GM23338 (cell line): ENCODE results near the gene WNT10A. TPM values are rescaled to one million over a fixed set of nuclear protein-coding genes. Genes with fewer than 3 reads are reported as not detected.

Experiments used
- ATAC-seq: fragments of 200-7000 bp; cut with Tn5 transposase; 3 replicates; pipeline ENCODE4 v1.9.1; 2020
- DNase-seq: peaks from one replicate; pipeline ENCODE4 v3.0.0-alpha.2; 2015; ENCODE audit warnings: low spot score
- H2AFZ ChIP-seq: fragments of 200-600 bp; sonication (generic); 2 replicates; pipeline ENCODE4 v1.8.0; 2016; ENCODE audit warnings: antibody characterized with exemption, mild to moderate bottlenecking, moderate library complexity
- H3F3A ChIP-seq: fragments of 200-600 bp; sonication (generic); replicated peaks from 2 replicates; pipeline ENCODE4 v1.8.0; 2017; ENCODE audit warnings: antibody characterized with exemption, mixed run types, low read depth
- H3K27ac ChIP-seq: fragments of 200-600 bp; sonication (generic); 2 replicates; pipeline ENCODE4 v1.6.1; 2016; ENCODE audit warnings: low read depth
- H3K27me3 ChIP-seq: fragments of 200-600 bp; sonication (generic); 2 replicates; pipeline ENCODE4 v1.8.0; 2016; ENCODE audit warnings: mild to moderate bottlenecking, mixed run types, moderate library complexity; ENCODE audit not compliant: insufficient read depth
- H3K36me3 ChIP-seq: fragments of 200-600 bp; sonication (generic); 2 replicates; pipeline ENCODE4 v1.8.0; 2016; ENCODE audit warnings: mild to moderate bottlenecking; ENCODE audit not compliant: insufficient read depth
- H3K4me1 ChIP-seq: fragments of 200-600 bp; sonication (generic); 2 replicates; pipeline ENCODE4 v1.8.0; 2016; ENCODE audit warnings: mild to moderate bottlenecking, moderate library complexity; ENCODE audit not compliant: insufficient read depth
- H3K4me2 ChIP-seq: fragments of 200-600 bp; sonication (generic); 2 replicates; pipeline ENCODE4 v1.7.1; 2017; ENCODE audit warnings: mixed run types
- H3K4me3 ChIP-seq: fragments of 200-600 bp; sonication (generic); 2 replicates; pipeline ENCODE4 v1.6.1; 2016; ENCODE audit warnings: mixed run types
- H3K79me2 ChIP-seq: fragments of 200-600 bp; sonication (generic); replicated peaks from 2 replicates; pipeline ENCODE4 v1.8.0; 2017; ENCODE audit warnings: mild to moderate bottlenecking; ENCODE audit not compliant: insufficient read depth
- H3K9me2 ChIP-seq: fragments of 200-600 bp; sonication (generic); 2 replicates; pipeline ENCODE4 v1.8.0; 2017; ENCODE audit not compliant: insufficient read depth
- H4K20me1 ChIP-seq: fragments of 200-600 bp; sonication (generic); replicated peaks from 2 replicates; pipeline ENCODE4 v1.8.0; 2017; ENCODE audit warnings: mild to moderate bottlenecking; ENCODE audit not compliant: insufficient read depth
- H3K27ac Mint-ChIP-seq: 2 replicates; pipeline ENCODE4 v1.8.0; 2020; ENCODE audit warnings: inconsistent platforms, mild to moderate bottlenecking, moderate library complexity, mixed read lengths
- H3K27me3 Mint-ChIP-seq: 3 replicates; pipeline ENCODE4 v1.8.0; 2022; ENCODE audit warnings: low read depth, mild to moderate bottlenecking, moderate library complexity, mixed read lengths, inconsistent platforms; ENCODE audit not compliant: insufficient read depth, poor library complexity
- H3K36me3 Mint-ChIP-seq: 3 replicates; pipeline ENCODE4 v1.8.0; 2021; ENCODE audit warnings: low read depth, mild to moderate bottlenecking, inconsistent platforms, moderate library complexity, mixed read lengths
- H3K4me1 Mint-ChIP-seq: 3 replicates; pipeline ENCODE4 v1.8.0; 2020; ENCODE audit warnings: mild to moderate bottlenecking, inconsistent platforms, mixed read lengths
- H3K4me3 Mint-ChIP-seq: 3 replicates; pipeline ENCODE4 v1.8.0; 2021; ENCODE audit warnings: moderate library complexity, mild to moderate bottlenecking, inconsistent platforms, mixed read lengths
- H3K9me3 Mint-ChIP-seq: 3 replicates; pipeline ENCODE4 v1.8.0; 2020; ENCODE audit warnings: moderate library complexity, mild to moderate bottlenecking, inconsistent platforms, mixed read lengths
- CREB1 ChIP-seq: fragments of 250-450 bp; sonication (Bioruptor Pico); IDR thresholded peaks from 2 replicates; pipeline ENCODE4 v1.5.0; 2020; ENCODE audit warnings: low read depth, mild to moderate bottlenecking, moderate library complexity
- EZH2 ChIP-seq: fragments of 200-600 bp; sonication (generic); IDR thresholded peaks from one replicate; pipeline ENCODE4 v1.8.0; 2017; ENCODE audit warnings: antibody characterized with exemption, mild to moderate bottlenecking, low read depth; ENCODE audit not compliant: unreplicated experiment
- EZH2phosphoT487 ChIP-seq: fragments of 200-600 bp; sonication (generic); IDR thresholded peaks from one replicate; pipeline ENCODE4 v1.8.1; 2018; ENCODE audit warnings: antibody characterized with exemption; ENCODE audit not compliant: unreplicated experiment
- JUNB ChIP-seq: IDR thresholded peaks from one replicate; pipeline ENCODE4 v1.6.1; 2016; ENCODE audit warnings: antibody characterized with exemption; ENCODE audit not compliant: unreplicated experiment
- NANOG ChIP-seq: IDR thresholded peaks from 2 replicates; pipeline ENCODE4 v1.6.1; 2016; ENCODE audit warnings: antibody characterized with exemption, borderline replicate concordance
- POLR2AphosphoS5 ChIP-seq: IDR thresholded peaks from 2 replicates; pipeline ENCODE4 v1.6.1; 2016; ENCODE audit warnings: antibody characterized with exemption, low read depth
- ZNF462 ChIP-seq: fragments of 250-450 bp; sonication (Bioruptor Pico); IDR thresholded peaks from 2 replicates; pipeline ENCODE4 v1.5.0; 2020; ENCODE audit warnings: mild to moderate bottlenecking, moderate library complexity
- polyA plus RNA-seq: library from polyadenylated mRNA; unstranded; fragments of >200 nt; fragmentation: Nextera tagmentation; extraction: Ambion mirVana; gene quantifications from 2 replicates; pipeline ENCODE4 v1.2.1, GENCODE V29; 2016
- total RNA-seq: library from RNA; depleted of rRNA; stranded (reverse); fragments of >200 nt; shearing (Covaris generic); gene quantifications from 2 replicates; pipeline ENCODE4 v1.2.3, GENCODE V29; 2014
- TF ChIP-seq, protein P1 (sequence below), 2 experiments: fragments of 200-600 bp in 1 of 2; sonication (generic) in 1 of 2; conservative IDR thresholded peaks; 2 replicates each; pipeline versions ENCODE4 v1.5.1 to v1.6.1; 2016 to 2017; ENCODE audit warnings: antibody characterized with exemption in 2 of 2, low read depth in 2 of 2, mild to moderate bottlenecking in 2 of 2, moderate library complexity in 1 of 2

WNT10A gene
- total and polyA plus RNA-seq, 2 experiments from 2014 or later: not detected

DNA sequence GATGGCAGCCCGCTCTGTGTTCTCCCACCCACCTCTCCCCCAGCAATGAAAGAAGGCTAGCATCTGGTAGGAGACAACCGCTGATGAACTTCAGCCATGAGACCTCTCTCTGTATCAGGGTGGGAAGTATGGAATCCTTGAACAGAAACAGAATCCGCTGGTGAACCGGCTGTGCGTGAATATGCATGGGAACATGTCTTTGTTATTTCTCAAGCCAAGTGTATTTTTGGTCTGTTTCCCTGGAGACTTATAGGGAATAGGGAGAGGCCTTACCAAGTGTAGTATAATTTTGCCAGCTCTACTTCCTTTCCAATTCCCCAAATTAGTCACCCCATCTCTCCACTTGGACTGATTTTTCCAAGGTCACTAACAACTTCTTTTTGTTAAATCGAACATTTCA, 30.1 kb downstream of the WNT10A start (continued):
- no peak for TF ChIP-seq ZNF462 (CRISPR knock-in tag)
- no peak for TF ChIP-seq CREB1 (CRISPR knock-in tag)
- TF ChIP-seq POLR2AphosphoS5: no peak
- no peak for TF ChIP-seq NANOG
- TF ChIP-seq, protein P1, sequence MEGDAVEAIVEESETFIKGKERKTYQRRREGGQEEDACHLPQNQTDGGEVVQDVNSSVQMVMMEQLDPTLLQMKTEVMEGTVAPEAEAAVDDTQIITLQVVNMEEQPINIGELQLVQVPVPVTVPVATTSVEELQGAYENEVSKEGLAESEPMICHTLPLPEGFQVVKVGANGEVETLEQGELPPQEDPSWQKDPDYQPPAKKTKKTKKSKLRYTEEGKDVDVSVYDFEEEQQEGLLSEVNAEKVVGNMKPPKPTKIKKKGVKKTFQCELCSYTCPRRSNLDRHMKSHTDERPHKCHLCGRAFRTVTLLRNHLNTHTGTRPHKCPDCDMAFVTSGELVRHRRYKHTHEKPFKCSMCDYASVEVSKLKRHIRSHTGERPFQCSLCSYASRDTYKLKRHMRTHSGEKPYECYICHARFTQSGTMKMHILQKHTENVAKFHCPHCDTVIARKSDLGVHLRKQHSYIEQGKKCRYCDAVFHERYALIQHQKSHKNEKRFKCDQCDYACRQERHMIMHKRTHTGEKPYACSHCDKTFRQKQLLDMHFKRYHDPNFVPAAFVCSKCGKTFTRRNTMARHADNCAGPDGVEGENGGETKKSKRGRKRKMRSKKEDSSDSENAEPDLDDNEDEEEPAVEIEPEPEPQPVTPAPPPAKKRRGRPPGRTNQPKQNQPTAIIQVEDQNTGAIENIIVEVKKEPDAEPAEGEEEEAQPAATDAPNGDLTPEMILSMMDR (conservative IDR thresholded peaks at IDR 0.05; ENCODE audit: low read depth in 2 of 2): no peak
- TF ChIP-seq EZH2: no peak

- peaks cover 32% of the 10 kb centered on the region for H3K9me3 Mint-ChIP-seq
- no peaks in the 10 kb centered on the region; the same call in 2 of the 3 replicates for H3K4me1 Mint-ChIP-seq
- peaks cover 25% of the 10 kb centered on the region for H3K36me3 Mint-ChIP-seq
- H3K79me2 ChIP-seq: no peaks in the 10 kb centered on the region
- no peak for DNase-seq
- no peak overlapping the region for H3K4me3 ChIP-seq
- 0 out of 2 replicates have a peak, but pooled peaks cover 4% of the 10 kb centered on the region for H3K9me2 ChIP-seq
- H4K20me1 ChIP-seq: no peaks in the 10 kb centered on the region; the same call in 1 of the 2 replicates
- no peaks in the 10 kb centered on the region for H3K4me1 ChIP-seq
- H2AFZ ChIP-seq: no peak overlapping the region
- H3K27ac ChIP-seq: no peak overlapping the region
- peaks cover 6% of the 10 kb centered on the region for H3K27me3 Mint-ChIP-seq
- no peaks in the 10 kb centered on the region for H3F3A ChIP-seq
- H3K4me3 Mint-ChIP-seq: no peak overlapping the region
- no peaks in the 10 kb centered on the region for H3K36me3 ChIP-seq
- no peak for ATAC-seq
- no peak overlapping the region for H3K27ac Mint-ChIP-seq
- H3K4me2 ChIP-seq: no peak overlapping the region
- 0 out of 2 replicates have a peak, but pooled peaks cover 4% of the 10 kb centered on the region for H3K27me3 ChIP-seq
- no peak for TF ChIP-seq JUNB
- TF ChIP-seq EZH2phosphoT487: no peak
- TF ChIP-seq ZNF462 (CRISPR knock-in tag): no peak
- TF ChIP-seq POLR2AphosphoS5: no peak
- TF ChIP-seq NANOG: no peak
Observed at GRCh38 chr2:218920504-218920903, 39.9 kb downstream of the WNT10A start.
